GM23248 (cell line): Measurements from ENCODE around the gene IP6K3.

Source experiments
- EZH2 ChIP-seq: fragments of 200-600 bp; sonication (generic); IDR thresholded peaks from 2 replicates; pipeline ENCODE4 v1.6.1; 2018; ENCODE audit warnings: antibody characterized with exemption, mild to moderate bottlenecking; ENCODE audit not compliant: insufficient read depth, poor library complexity, severe bottlenecking
- EZH2phosphoT487 ChIP-seq: fragments of 200-600 bp; sonication (generic); IDR thresholded peaks from 2 replicates; pipeline ENCODE4 v1.6.1; 2018; ENCODE audit warnings: antibody characterized with exemption, moderate library complexity, mild to moderate bottlenecking, low read depth; ENCODE audit not compliant: insufficient read depth

DNA sequence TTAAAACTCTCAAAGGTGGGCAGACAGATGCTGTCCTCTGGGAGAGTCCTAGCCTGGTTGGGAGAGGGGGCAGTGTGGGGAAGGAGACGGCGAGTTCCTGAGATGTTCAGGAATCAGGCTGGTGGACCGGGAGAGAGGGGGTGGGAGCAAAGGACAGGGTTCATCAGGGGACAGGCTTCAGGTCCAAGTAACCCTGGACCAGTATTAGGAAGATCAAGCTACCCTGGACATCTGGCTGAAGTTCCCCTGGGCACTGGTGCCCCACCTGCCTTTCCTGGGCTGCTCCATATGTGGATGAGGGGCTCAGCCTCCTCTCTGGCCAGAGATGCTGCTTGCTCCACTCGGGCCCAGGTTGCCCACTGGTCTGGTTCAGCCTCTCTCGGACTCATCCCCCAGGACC, 1.1 kb upstream of the IP6K3 start:
- no peak for TF ChIP-seq EZH2
- no peak for TF ChIP-seq EZH2phosphoT487
